HCT116 (cell line): ENCODE measurements around the gene CYP2A6.

Experiments
- CTCF ChIP-seq, 3 experiments: fragments of 200-600 bp in 1 of 3; sonication (generic) in 1 of 3; IDR thresholded peaks in 2 of 3; conservative IDR thresholded peaks in 1 of 3; 2 replicates each; pipeline ENCODE4 v1.5.1; 2012 to 2017; ENCODE audit warnings: low read depth in 2 of 3, low read length in 2 of 3, antibody characterized with exemption in 1 of 3, borderline replicate concordance in 1 of 3, control low read depth in 1 of 3, mild to moderate bottlenecking in 1 of 3, mixed read lengths in 1 of 3, mixed run types in 1 of 3, moderate library complexity in 1 of 3; ENCODE audit not compliant: insufficient read depth in 1 of 3
- POLR2A ChIP-seq: IDR thresholded peaks from 2 replicates; pipeline ENCODE4 v1.7.0; 2011; ENCODE audit warnings: borderline replicate concordance; ENCODE audit not compliant: insufficient read depth, insufficient read length; ENCODE audit errors: extremely low read depth

GRCh38 chr19:40797166-40797962, 52.9 kb downstream of the CYP2A6 start:
- TF ChIP-seq CTCF (IDR thresholded peaks at IDR 0.05 in 2 of 3, conservative IDR thresholded peaks at IDR 0.05 in 1 of 3; ENCODE audit: borderline replicate concordance in 1 of 3, insufficient read depth in 1 of 3, low read depth in 2 of 3, low read length in 2 of 3), result no peak
- TF ChIP-seq POLR2A, result no peak
